ENCODE measurements around the gene TMEM200A. TPM values are rescaled to one million over a fixed set of nuclear protein-coding genes. Genes with fewer than 3 reads are reported as not detected.

Gene TMEM200A
- total and polyA plus RNA-seq, 2 of the 8 experiments (the other 6 are each of a cell fraction or from before 2014, with no cell fraction given), result 6.2 to 13.9 TPM

DNA sequence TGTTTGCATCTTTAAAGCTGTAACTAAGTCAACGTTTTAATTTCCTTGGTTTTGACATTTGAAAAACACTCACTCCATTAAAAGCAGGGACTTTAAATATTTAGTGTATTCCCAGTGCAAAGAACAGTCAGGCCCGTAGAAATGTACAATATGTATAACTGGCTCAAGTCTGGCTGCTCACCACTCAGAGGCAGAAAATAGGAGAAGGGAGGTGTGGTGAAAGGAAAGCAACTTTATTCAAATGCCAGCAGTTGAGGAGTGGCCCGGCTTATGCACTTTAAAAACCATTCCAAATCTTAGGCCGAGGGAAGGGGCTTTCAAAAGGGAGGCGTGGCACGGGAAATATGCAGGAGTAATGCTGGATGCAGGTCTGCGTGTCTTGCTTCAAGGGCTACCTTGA lies 120.6 kb downstream of the TMEM200A start:
- Histone ChIP-seq H2BK12ac (ENCODE audit: low read depth, low read length) (no peak overlapping the region), H3K79me2 (ENCODE audit: control insufficient read depth in 1 of 2, insufficient read depth in 2 of 2, low read length in 2 of 2) (no peaks in the 10 kb centered on the region), H3K27ac (ENCODE audit: low read depth, low read length) (no peak overlapping the region; the same call in 1 of the 2 replicates), H2BK15ac (ENCODE audit: low read length) (no peak overlapping the region), H2AFZ (ENCODE audit: low read length) (no peak overlapping the region), H3K23me2 (ENCODE audit: low read depth, low read length) (no peaks in the 10 kb centered on the region), H4K91ac (replicated peaks; ENCODE audit: insufficient read length, low read length) (no peak overlapping the region), H3K4me2 (ENCODE audit: insufficient read depth in 1 of 2, low read depth in 2 of 2, low read length in 2 of 2) (no peak overlapping the region), H3K27me3 (replicated peaks in 1 of 4; ENCODE audit: control insufficient read depth in 3 of 4, extremely low read depth in 1 of 4, insufficient read depth in 3 of 4, low read length in 3 of 4) (no peaks in the 10 kb centered on the region), H3K23ac (ENCODE audit: insufficient read length) (no peak overlapping the region), H2BK5ac (ENCODE audit: low read depth, low read length) (no peak overlapping the region), H2BK120ac (replicated peaks; ENCODE audit: low read depth, low read length) (no peak overlapping the region), H3K4me3 (ENCODE audit: extremely low read depth in 1 of 4, insufficient read depth in 2 of 4, low read depth in 3 of 4, low read length in 4 of 4) (no peak overlapping the region), H3K4ac (replicated peaks; ENCODE audit: insufficient read length, low read depth, low read length) (no peak overlapping the region), H3K56ac (replicated peaks; ENCODE audit: insufficient read length, low read depth, low read length) (no peak overlapping the region), H4K8ac (ENCODE audit: extremely low read depth, insufficient read depth, low read length) (no peak overlapping the region), H3K9me3 (ENCODE audit: insufficient read depth in 2 of 2, low read depth in 1 of 2, low read length in 1 of 2) (no peaks in the 10 kb centered on the region), H3K14ac (ENCODE audit: insufficient read length) (no peak overlapping the region), H4K5ac (ENCODE audit: insufficient read length, low read depth, low read length) (no peak overlapping the region), H2BK20ac (ENCODE audit: low read length) (no peak overlapping the region), H3K36me3 (ENCODE audit: control insufficient read depth in 2 of 4, insufficient read depth in 4 of 4, low read length in 3 of 4) (no peaks in the 10 kb centered on the region), H4K20me1 (replicated peaks in 1 of 2; ENCODE audit: control insufficient read depth in 1 of 2, insufficient read depth in 2 of 2, low read length in 2 of 2) (no peaks in the 10 kb centered on the region), H3K18ac (ENCODE audit: extremely low read depth, low read length) (no peak overlapping the region), H2AK5ac (ENCODE audit: low read depth, low read length) (no peak overlapping the region), H3K79me1 (ENCODE audit: low read depth, low read length) (no peaks in the 10 kb centered on the region), H3K9ac (replicated peaks in 1 of 4; ENCODE audit: extremely low read depth in 1 of 4, low read depth in 3 of 4, low read length in 3 of 4) (no peak overlapping the region), H3K4me1 (replicated peaks in 1 of 4; ENCODE audit: control insufficient read depth in 3 of 4, insufficient read depth in 4 of 4, low read length in 3 of 4) (no peaks in the 10 kb centered on the region)
- CTCF ChIA-PET (ENCODE audit: partially characterized antibody), result no interaction called here
- no peak for DNase-seq (ENCODE audit: low read depth in 1 of 2, low spot score in 2 of 2)
- POLR2A ChIA-PET (ENCODE audit: partially characterized antibody), result no interaction called here
- 83% methylated on average over 7 of the region's 7 CpGs; no CpG with 5 or more reads in 1 of the 2 experiments for WGBS, 2 experiments (ENCODE audit: extremely low coverage in 1 of 2, insufficient coverage in 1 of 2, insufficient read length in 1 of 2, insufficient replicate concordance in 2 of 2, low coverage in 1 of 2, low lambda C conversion rate in 2 of 2, missing lambda C conversion rate in 1 of 2)
- no peak for FAIRE-seq
- TF ChIP-seq CEBPB (IDR thresholded peaks at IDR 0.05; ENCODE audit: low read depth, low read length) (no peak), TBP (IDR thresholded peaks at IDR 0.05; ENCODE audit: low read depth, low read length) (no peak), TCF12 (IDR thresholded peaks at IDR 0.05; ENCODE audit: low read depth, low read length) (no peak), EZH2 (IDR thresholded peaks at IDR 0.05; ENCODE audit: low read depth, low read length, severe bottlenecking) (no peak), CBX8 (IDR thresholded peaks at IDR 0.05; ENCODE audit: borderline replicate concordance, low read depth, low read length) (no peak), ZNF274 (IDR thresholded peaks at IDR 0.05; ENCODE audit: borderline replicate concordance, extremely low read depth, low read length) (no peak), NRF1 (IDR thresholded peaks at IDR 0.05; ENCODE audit: low read depth, low read length) (no peak), SRF (IDR thresholded peaks at IDR 0.05; ENCODE audit: low read depth, low read length) (no peak), KDM1A (IDR thresholded peaks at IDR 0.05; ENCODE audit: borderline replicate concordance, low read length) (no peak), KDM4A (IDR thresholded peaks at IDR 0.05; ENCODE audit: low read depth, low read length, severe bottlenecking) (no peak)
- TF ChIP-seq, protein P1, sequence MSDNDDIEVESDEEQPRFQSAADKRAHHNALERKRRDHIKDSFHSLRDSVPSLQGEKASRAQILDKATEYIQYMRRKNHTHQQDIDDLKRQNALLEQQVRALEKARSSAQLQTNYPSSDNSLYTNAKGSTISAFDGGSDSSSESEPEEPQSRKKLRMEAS (IDR thresholded peaks at IDR 0.05), result no peak
- TF ChIP-seq, protein P2, sequence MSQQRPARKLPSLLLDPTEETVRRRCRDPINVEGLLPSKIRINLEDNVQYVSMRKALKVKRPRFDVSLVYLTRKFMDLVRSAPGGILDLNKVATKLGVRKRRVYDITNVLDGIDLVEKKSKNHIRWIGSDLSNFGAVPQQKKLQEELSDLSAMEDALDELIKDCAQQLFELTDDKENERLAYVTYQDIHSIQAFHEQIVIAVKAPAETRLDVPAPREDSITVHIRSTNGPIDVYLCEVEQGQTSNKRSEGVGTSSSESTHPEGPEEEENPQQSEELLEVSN (IDR thresholded peaks at IDR 0.05), result no peak
- TF ChIP-seq, protein P3, sequence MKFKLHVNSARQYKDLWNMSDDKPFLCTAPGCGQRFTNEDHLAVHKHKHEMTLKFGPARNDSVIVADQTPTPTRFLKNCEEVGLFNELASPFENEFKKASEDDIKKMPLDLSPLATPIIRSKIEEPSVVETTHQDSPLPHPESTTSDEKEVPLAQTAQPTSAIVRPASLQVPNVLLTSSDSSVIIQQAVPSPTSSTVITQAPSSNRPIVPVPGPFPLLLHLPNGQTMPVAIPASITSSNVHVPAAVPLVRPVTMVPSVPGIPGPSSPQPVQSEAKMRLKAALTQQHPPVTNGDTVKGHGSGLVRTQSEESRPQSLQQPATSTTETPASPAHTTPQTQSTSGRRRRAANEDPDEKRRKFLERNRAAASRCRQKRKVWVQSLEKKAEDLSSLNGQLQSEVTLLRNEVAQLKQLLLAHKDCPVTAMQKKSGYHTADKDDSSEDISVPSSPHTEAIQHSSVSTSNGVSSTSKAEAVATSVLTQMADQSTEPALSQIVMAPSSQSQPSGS (IDR thresholded peaks at IDR 0.05; ENCODE audit: low read length), result no peak
